Small intestine (tissue), 7 donors: Measurements from ENCODE around the gene HSCB. TPM values are rescaled to one million over a fixed set of nuclear protein-coding genes. Genes with fewer than 3 reads are reported as not detected.

Experiments used
- DNase-seq, 2 donors: peaks; one replicate each; pipeline versions ENCODE4 v3.0.0 to v3.0.0-alpha.2; 2013
- FAIRE-seq: peaks from 2 replicates; lab custom pipeline; 2012; peaks lifted over from hg19 to GRCh38; lab: Jason Lieb, UNC
- H3K27ac ChIP-seq, 3 donors: one replicate each; pipeline ENCODE4 v1.5.1; 2013; ENCODE audit warnings: low read length in 2 of 3, mild to moderate bottlenecking in 2 of 3, control low read depth in 1 of 3, inconsistent platforms in 1 of 3, low read depth in 1 of 3, moderate library complexity in 1 of 3
- H3K27me3 ChIP-seq, 3 donors: one replicate each; pipeline ENCODE4 v1.6.1; 2013; ENCODE audit warnings: low read length in 3 of 3, inconsistent platforms in 1 of 3; ENCODE audit not compliant: control insufficient read depth in 3 of 3, insufficient read depth in 3 of 3
- H3K36me3 ChIP-seq, 3 donors: one replicate each; pipeline ENCODE4 v1.6.1; 2013; ENCODE audit warnings: low read length in 3 of 3, inconsistent platforms in 1 of 3, low read depth in 1 of 3, mild to moderate bottlenecking in 1 of 3, moderate library complexity in 1 of 3; ENCODE audit not compliant: control insufficient read depth in 3 of 3, insufficient read depth in 2 of 3
- H3K4me1 ChIP-seq, 3 donors: one replicate each; pipeline ENCODE4 v1.6.1; 2013; ENCODE audit warnings: low read length in 2 of 3, inconsistent platforms in 1 of 3, low read depth in 1 of 3, mild to moderate bottlenecking in 1 of 3, moderate library complexity in 1 of 3; ENCODE audit not compliant: control insufficient read depth in 3 of 3, insufficient read depth in 2 of 3
- H3K4me3 ChIP-seq, 3 donors: one replicate each; pipeline ENCODE4 v1.5.1; 2013; ENCODE audit warnings: low read length in 3 of 3, control low read depth in 1 of 3, inconsistent platforms in 1 of 3, low read depth in 1 of 3, mild to moderate bottlenecking in 1 of 3, moderate library complexity in 1 of 3
- H3K9me3 ChIP-seq, 2 donors: one replicate each; pipeline ENCODE4 v1.6.1; 2013; ENCODE audit warnings: low read depth in 1 of 2, low read length in 1 of 2; ENCODE audit not compliant: control insufficient read depth in 2 of 2, insufficient read depth in 1 of 2
- WGBS, 3 donors: extraction: QIAGEN DNeasy Blood & Tissue Kit; methylation state at CpG; one replicate each; pipeline ENCODE4 v1.1.7; 2013; 5-methylcytosine and 5-hydroxymethylcytosine counted together
- polyA plus RNA-seq, 4 donors: library from polyadenylated mRNA; stranded (reverse) in 3 of 4; unstranded in 1 of 4; fragments of 200-250 nt in 3 of 4; fragments of 120-200 nt in 1 of 4; gene quantifications; one replicate each; pipeline versions ENCODE4 v1.2.1 to v1.2.3, GENCODE V29; 2013
- donor health status: healthy with polysubstance abuse.
- donor health status: control.
- donor health status: control.
- donor health status: Bipolar disorder and iron deficiency.
- donor health status: healthy.

Gene HSCB
- polyA plus RNA-seq, 4 donors, result 19.2 to 24.5 (median 20.3) TPM

DNA sequence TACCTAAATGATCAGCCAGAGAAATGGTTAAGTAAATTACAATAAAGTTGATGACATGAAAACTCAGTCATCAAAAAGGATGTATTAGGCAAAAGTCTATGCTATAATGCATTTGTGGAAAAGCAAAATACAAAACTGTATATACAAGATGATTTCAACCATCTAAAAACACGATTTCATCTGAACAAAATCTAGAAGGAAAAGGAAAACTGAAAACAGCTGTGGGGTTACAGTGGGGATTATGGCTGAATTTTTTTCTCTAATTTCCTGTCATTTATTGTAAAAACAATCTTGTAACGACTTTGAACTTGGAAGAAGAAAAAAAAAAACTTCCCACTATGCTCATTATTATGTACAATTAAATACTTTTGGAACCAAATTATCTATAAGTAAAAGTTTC lies 30.5 kb upstream of the HSCB start:
- DNase-seq, result no peak
- Histone ChIP-seq H3K4me1 (no peaks in the 10 kb centered on the region), H3K27me3 (no peaks in the 10 kb centered on the region), H3K9me3 (no peaks in the 10 kb centered on the region), H3K36me3 (peaks cover 0 to 8% (median 2%) of the 10 kb centered on the region in 3 donors), H3K27ac (no peak overlapping the region), H3K4me3 (no peak overlapping the region)
- 41 to 88% (median 65%) methylated on average over 2 of the region's 2 CpGs for WGBS, 3 donors
- no peak for FAIRE-seq

GRCh38 chr22:28711820-28712777 lies 29.7 kb upstream of the HSCB start:
- Histone ChIP-seq H3K27ac (peak overlapping the region in 1 of 3 donors; percentile 29), H3K9me3 (no peaks in the 10 kb centered on the region), H3K27me3 (no peaks in the 10 kb centered on the region), H3K4me3 (no peak overlapping the region), H3K36me3 (peaks cover 0 to 9% (median 2%) of the 10 kb centered on the region in 3 donors), H3K4me1 (no peaks in the 10 kb centered on the region)
- FAIRE-seq (no peak), DNase-seq (peak in 1 of 2 donors; percentile 9)
- WGBS, 3 donors, result 65 to 82% (median 80%) methylated on average over 6 of the region's 6 CpGs

GRCh38 chr22:28714043-28714628 lies 27.7 kb upstream of the HSCB start:
- H3K27me3 ChIP-seq, result no peaks in the 10 kb centered on the region
- DNase-seq, result no peak
- H3K4me3 ChIP-seq, result no peak overlapping the region
- no peak for FAIRE-seq
- H3K9me3 ChIP-seq, result no peaks in the 10 kb centered on the region
- H3K36me3 ChIP-seq, result peaks cover 0 to 19% (median 0%) of the 10 kb centered on the region in 3 donors
- H3K27ac ChIP-seq, result no peak overlapping the region
- 83 to 89% (median 86%) methylated on average over 2 of the region's 2 CpGs for WGBS, 3 donors
- H3K4me1 ChIP-seq, result no peaks in the 10 kb centered on the region

DNA sequence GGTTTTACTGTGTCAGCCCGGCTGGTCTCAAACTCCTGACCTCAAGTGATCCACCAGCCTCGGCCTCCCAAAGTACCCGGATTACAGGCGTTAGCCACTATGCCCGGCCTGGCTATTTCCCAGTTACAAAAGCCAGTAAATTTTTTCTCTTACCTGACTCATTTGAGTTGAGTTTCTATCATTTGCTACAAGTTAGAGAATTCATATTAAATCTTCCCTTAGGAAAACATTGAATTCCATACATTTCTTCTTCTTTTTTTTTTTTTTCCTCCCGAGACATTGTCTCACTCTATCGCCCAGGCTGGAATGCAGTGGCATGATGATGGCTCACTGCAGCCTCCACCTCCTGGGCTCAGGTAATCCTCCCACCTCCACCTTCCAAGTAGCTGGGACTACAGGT lies 26.2 kb upstream of the HSCB start:
- Histone ChIP-seq H3K4me3 (no peak overlapping the region), H3K27me3 (no peaks in the 10 kb centered on the region), H3K4me1 (no peaks in the 10 kb centered on the region), H3K36me3 (peaks cover 0 to 21% (median 1%) of the 10 kb centered on the region in 3 donors), H3K9me3 (no peaks in the 10 kb centered on the region), H3K27ac (no peak overlapping the region)
- DNase-seq (no peak), FAIRE-seq (no peak)
- WGBS, 3 donors, result 92 to 96% (median 95%) methylated on average over 7 of the region's 7 CpGs

GRCh38 chr22:28716686-28717085 lies 25.2 kb upstream of the HSCB start:
- H3K27me3 ChIP-seq, result no peaks in the 10 kb centered on the region
- no peak for FAIRE-seq
- H3K4me1 ChIP-seq, result no peaks in the 10 kb centered on the region
- 96 to 98% (median 97%) methylated on average over 3 of the region's 3 CpGs for WGBS, 3 donors
- no peaks in the 10 kb centered on the region for H3K9me3 ChIP-seq
- H3K27ac ChIP-seq, result no peak overlapping the region
- H3K4me3 ChIP-seq, result no peak overlapping the region
- no peak for DNase-seq
- H3K36me3 ChIP-seq, result peaks cover 0 to 26% (median 2%) of the 10 kb centered on the region in 3 donors

- no peak overlapping the region for H3K27ac ChIP-seq
- FAIRE-seq, result no peak
- 89 to 96% (median 94%) methylated on average over 3 of the region's 3 CpGs for WGBS, 3 donors
Observed at GRCh38 chr22:28718044-28718443, 23.8 kb upstream of the HSCB start.

GRCh38 chr22:28728002-28728401 lies 13.8 kb upstream of the HSCB start:
- Histone ChIP-seq H3K4me1 (no peaks in the 10 kb centered on the region), H3K4me3 (no peak overlapping the region), H3K36me3 (peaks cover 0 to 43% (median 0%) of the 10 kb centered on the region in 3 donors), H3K9me3 (no peaks in the 10 kb centered on the region), H3K27me3 (no peaks in the 10 kb centered on the region), H3K27ac (no peak overlapping the region)
- DNase-seq, result no peak
- FAIRE-seq, result no peak
- 86 to 94% (median 86%) methylated on average over 1 of the region's 1 CpG for WGBS, 3 donors

More at GRCh38 chr22:28718044-28718443, 23.8 kb upstream of the HSCB start:
- H3K4me3 ChIP-seq, result no peak overlapping the region
- DNase-seq, result no peak
- H3K9me3 ChIP-seq, result no peaks in the 10 kb centered on the region
- peaks cover 0 to 30% (median 2%) of the 10 kb centered on the region in 3 donors for H3K36me3 ChIP-seq
- H3K4me1 ChIP-seq, result no peaks in the 10 kb centered on the region
- H3K27me3 ChIP-seq, result no peaks in the 10 kb centered on the region

DNA sequence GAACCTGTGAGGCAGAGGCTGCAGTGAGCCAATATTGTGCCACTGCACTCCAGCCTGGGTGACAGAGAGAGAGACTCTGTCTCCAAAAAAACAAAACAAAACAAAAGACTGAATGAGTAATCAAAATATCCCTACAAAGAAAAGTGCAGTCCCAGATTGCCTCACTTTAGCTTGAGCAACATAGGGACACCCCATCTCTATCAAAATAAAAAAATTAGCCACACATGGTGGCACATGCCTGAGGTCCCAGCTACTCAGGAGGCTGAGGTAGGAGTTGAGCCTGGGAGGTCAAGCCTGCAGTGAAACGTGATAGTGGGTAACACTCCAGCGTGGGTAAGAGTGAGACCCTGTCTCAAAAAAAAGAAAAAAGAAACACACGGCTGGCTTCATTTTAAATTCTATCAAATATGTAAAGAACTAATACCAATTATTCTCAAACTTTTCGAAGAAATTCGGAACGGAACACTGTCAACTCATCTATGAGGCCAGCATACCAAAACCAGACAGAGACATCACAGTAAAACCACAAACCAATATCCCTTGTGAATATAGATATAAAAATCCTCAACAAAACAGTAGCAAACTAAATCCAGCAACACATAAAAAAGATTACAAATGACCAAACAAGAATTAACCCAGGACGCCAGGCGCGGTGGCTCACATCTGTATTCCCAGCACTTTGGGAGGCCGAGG lies 13.1 kb upstream of the HSCB start:
- FAIRE-seq, result no peak
- Histone ChIP-seq H3K4me1 (no peaks in the 10 kb centered on the region), H3K4me3 (no peak overlapping the region), H3K27me3 (no peaks in the 10 kb centered on the region), H3K36me3 (peaks cover 0 to 44% (median 0%) of the 10 kb centered on the region in 3 donors), H3K9me3 (no peaks in the 10 kb centered on the region), H3K27ac (no peak overlapping the region)
- no peak for DNase-seq
- WGBS, 3 donors, result 92 to 96% (median 94%) methylated on average over 10 of the region's 10 CpGs
